Measurements from ENCODE around the gene NRP2. TPM values are rescaled to one million over a fixed set of nuclear protein-coding genes. Genes with fewer than 3 reads are reported as not detected.

Gene NRP2
- total RNA-seq, 2 donors from 2014 or later, result 3.8 to 42.6 TPM

DNA sequence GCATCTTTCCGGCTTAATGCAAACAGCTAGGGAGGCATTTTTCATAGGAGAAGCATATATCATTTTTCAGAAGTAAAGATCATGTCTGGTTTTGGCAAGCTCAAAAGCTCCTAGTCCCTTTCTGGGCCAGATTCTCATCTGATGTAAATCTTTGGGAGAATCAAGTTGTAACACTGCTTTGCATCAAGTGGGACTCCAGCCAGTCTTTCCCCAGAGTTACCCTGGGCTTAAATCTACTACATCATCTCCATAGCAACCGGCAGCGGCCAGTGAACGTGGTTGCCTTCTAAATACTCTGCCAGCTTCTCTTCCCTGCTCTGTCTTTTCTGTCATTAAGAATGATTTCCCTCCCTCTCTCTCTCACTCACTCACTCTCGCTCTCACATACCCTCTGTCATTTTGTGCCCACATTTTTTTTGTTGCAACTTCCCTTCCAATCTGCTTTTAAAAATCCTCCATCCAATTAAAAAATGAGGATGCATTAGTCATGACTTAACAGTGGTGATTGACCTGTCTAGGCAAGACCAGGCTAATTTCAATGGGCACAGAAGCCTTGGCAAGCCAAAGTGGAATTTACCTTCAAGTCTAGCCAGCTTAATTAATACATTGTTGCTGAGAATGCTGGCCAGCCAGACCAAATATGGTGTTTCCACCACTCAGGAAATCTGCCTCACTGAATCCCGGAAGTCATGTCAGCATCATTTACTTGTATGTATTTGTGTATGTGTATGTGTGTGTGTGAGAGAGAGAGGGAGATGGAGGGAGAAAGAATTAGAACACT, 93.0 kb downstream of the NRP2 start:
- intact Hi-C loops (cut with DNase I, micrococcal nuclease), result no loop called here
- ATAC-seq (no peak), DNase-seq (no peak)

DNA sequence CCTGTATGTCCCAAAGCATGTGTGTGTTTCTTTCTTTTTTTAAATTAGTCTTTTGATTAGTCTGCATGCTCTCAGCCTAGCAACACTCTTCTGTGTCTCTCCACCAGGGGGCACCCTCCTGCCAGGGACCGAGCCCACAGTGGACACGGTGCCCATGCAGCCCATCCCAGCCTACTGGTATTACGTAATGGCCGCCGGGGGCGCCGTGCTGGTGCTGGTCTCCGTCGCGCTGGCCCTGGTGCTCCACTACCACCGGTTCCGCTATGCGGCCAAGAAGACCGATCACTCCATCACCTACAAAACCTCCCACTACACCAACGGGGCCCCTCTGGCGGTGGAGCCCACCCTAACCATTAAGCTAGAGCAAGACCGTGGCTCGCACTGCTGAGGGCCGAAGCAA, 93.8 kb downstream of the NRP2 start:
- peak in 1 of 2 donors; percentile 64 for DNase-seq
- intact Hi-C loops (cut with DNase I, micrococcal nuclease), result no loop called here

DNA sequence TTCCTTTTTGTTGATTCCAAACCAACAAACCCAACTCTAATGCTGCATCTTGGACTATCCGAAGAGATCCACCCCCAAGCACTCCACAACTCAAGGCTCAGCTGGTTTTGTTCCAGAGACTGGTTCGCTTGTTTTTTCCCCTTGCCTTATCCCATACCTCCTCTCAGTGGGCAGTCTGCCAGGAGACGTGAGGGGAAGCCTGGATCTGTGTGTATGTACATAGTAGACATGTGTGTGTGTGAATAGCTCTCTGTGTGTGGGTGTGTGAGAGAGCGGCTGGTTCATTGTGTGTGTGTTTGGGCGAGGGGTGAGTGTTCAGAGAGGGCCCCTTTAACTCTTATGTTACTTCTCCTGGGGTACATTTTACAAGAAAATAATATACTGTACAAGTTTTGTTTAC, 94.4 kb downstream of the NRP2 start:
- DNase-seq, result no peak
- intact Hi-C loops (cut with DNase I, micrococcal nuclease), result no loop called here
- no peak for ATAC-seq

More for the DNA sequence above, 93.8 kb downstream of the NRP2 start:
- ATAC-seq, result peak; percentile 63

DNA sequence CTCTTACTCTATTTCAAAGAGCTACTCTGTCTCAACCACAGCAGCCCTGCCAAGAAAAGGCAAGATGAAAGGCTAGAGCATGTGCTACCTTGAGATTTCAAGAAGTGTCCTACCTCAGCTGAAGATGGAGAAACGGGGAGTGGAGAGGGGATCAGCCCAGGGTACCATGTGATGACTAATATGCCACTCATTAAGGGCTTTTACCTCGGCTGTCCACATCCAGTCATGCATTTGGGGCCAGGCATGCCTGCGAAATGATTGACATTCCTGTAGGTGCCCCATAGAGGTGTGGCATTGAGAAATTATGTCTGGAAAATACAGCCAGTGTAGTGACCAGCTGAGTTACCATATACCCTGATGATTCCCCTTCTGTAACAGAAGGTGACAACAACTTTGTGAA, 96.1 kb downstream of the NRP2 start:
- no peak for ATAC-seq
- no peak for DNase-seq
- intact Hi-C loops (cut with DNase I, micrococcal nuclease), result no loop called here

DNA sequence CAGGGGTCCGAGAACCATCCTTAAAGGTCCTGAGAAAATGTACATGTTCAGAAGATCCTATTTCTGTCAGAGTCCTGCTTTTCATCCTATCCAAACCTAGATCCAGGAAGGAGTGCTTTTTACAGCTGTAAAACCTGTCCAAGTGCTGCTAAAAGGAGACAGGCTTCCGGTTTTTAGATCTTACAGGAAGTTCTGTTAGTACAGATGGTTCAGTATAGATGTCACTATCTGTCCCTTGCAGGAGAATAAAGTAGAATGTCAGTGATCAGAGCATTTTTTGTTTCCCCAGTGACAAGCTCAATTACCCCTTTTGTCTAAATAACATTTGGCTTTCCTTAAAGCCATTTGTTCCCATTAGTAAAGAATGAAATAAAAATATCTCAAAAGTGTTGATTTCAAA, 98.3 kb downstream of the NRP2 start:
- ATAC-seq (no peak), DNase-seq (no peak)
- intact Hi-C loops (cut with DNase I, micrococcal nuclease), result no loop called here

DNA sequence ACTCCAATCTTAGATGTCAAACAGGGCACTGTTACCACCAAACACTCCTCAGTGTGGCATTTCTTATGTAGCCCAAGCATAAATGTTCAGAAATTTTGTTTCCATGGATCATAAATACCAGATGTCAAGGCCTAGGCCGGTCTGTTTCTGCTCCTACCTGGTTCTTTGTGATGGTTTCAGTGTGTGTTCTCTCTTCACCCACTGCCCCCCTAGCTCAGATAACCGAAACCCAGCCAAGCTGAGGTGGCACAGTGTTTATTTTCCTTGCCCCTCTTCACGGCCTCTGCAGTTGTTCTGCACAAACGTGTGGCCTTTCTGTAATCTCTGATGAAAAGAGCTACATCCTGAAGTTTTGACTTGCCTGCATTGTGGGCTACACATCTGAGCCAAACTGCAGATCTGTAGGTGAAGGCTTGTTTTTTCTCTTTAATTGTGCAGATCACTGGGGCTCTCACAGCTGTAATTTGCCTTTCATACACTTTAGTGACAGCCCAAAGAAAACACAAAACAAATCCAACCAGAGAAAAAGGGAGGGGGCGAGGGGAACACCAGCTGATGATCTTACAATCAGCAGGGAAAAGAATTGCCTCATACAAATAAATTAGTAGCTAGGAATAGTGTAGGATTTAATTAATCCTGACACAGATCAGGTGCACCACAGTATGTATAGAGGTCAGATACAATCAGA, 99.1 kb downstream of the NRP2 start:
- intact Hi-C loops (cut with DNase I, micrococcal nuclease), result no loop called here
- no peak for DNase-seq
- no peak for ATAC-seq

DNA sequence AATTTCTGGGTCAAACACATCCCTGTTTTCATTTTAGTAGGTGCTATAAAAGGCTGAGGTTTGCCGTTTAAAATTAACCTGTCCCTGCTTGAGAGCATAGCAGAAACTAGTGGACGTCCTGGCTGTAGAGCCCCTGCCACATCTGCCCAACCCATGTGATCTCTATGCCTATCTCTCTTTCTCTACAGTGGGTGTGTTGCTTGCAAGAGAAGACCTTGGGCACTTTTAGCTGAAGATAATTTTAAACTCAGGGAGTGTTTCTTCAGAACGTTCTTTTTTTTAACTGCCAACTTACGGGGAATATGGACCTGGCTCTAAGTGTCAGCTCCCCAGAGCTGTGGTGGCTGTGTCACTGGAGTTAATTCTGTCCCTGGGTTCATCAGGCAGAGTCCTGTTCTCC, 100.6 kb downstream of the NRP2 start:
- DNase-seq (no peak), ATAC-seq (no peak)
- intact Hi-C loops (cut with DNase I, micrococcal nuclease), result no loop called here

DNA sequence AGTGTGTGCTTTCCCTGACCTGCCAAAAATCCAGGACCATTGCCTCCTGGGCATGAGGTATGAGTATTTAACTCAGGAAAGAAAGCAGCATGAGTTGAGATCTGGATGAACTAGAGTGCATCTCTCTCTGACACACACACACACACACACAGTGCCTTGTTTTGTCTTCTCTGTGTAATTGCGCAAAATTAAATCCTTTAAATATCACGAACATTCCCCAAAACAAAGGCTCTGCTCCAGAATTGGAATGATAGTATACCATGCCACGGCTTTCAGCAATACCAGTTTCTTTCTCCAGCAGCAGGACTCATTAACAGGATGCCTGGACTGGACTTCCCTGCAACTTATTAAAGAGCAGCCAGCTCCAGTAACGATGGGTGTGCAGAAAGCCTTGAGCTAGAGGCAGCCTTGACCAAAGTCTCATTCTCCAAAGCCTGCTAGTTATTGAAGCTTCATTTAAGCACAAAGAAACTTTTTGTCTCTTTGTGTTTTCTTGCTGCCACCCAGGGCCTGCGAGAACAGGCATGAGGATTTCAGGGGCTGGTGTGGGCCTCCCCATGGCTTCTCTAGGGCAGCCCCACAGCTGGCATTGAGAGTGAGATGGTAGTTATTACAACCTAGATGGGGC, 101.7 kb downstream of the NRP2 start:
- DNase-seq (no peak), ATAC-seq (no peak)
- intact Hi-C loops (cut with DNase I, micrococcal nuclease), result no loop called here

DNA sequence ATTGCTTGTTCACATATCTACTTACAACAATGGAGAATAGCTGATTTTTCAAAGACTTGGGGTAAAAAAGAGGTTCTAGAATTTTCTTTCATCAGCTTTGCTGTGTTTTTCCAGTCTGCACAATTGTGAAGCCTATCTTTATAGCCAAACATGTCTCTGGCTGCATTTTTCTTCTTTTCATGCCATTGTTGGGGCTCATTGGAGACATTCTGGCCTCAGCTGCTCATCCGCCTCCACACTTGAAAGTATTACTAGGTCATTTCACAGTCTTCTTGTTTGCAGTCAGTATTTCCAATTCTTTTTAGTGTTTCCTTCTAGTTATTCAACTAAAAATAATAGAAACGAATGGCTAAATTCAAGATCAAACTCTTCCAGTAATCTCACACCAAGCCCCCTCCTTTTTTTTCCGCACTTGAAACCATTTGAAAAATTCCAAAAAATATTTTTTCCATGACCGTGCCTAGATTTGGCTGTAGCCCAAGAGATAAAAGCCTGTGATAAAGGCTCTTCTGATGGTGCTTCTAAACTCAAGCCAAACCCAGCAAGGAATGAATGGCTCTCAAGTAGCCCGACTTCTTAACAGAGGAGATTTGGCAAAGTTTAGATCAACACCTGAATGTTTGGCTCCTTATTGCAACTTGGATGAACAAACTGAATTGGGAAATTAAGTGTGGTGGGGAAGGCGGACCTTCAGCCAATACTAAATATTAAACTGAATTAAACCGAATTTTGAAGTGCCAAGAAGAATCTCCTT, 103.4 kb downstream of the NRP2 start:
- intact Hi-C loops (cut with DNase I, micrococcal nuclease), result no loop called here
- DNase-seq, result no peak
- ATAC-seq, result no peak

DNA sequence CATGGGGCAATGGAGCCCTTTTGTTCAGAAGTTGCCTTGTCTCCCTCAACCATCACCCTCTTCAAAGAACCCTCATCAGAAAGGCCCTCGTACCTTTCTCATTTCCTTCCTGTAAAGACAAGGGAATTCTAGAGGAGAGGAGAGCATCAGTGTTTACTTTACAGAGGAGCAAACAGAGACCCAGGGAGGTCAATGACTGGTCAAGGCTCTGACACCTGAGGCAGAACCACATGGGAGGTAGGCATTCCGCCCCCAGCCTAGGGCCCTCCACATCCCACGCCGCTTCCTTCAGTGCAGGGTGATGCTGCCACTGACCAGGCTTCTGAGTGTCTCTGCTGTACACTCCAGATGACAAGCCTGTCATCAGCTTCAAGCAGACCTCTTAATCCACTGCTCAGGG, 104.7 kb downstream of the NRP2 start:
- ATAC-seq, result no peak
- intact Hi-C loops (cut with DNase I, micrococcal nuclease), result no loop called here
- no peak for DNase-seq

DNA sequence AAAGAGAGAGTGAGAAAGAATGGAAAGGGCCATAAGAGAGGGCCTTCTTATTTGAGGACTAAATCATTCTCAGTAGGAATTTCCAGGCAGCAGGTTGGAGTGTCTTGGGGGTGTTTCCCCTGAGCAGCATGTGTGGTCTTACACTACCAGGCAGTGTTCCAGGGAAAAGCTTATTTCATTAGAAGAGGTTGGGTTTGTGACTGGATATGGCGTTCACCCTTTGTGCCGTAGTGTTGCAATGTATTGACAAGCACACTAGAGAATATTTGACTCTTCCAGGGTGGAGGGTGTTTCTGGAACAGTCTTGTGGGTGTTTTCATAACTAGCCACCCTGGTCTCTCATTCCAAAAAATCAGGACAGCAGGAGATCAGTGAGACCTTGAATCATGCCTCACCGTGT, 105.5 kb downstream of the NRP2 start:
- intact Hi-C loops (cut with DNase I, micrococcal nuclease), result no loop called here
- DNase-seq, result no peak
- no peak for ATAC-seq

DNA sequence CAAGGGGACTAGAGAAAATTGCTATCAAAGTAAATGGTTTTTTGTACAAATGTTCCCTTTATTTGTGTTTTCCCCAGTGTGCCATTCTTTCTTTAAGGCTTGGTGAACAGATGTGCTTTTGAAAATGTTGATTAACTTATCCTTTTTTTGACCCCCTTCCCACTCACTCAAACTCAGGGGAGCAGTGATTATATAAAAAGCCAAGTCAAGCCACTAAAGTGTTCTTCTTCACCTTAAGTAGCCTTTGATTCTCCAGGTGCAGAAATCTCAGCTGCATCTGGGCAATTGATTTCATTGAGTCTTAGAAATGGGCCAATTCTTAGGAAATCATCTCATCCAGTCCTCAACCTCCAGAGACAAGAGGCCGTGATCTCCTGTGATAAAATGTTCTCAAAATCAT, 107.6 kb downstream of the NRP2 start:
- intact Hi-C loops (cut with DNase I, micrococcal nuclease), result no loop called here
- ATAC-seq (no peak), DNase-seq (no peak)

DNA sequence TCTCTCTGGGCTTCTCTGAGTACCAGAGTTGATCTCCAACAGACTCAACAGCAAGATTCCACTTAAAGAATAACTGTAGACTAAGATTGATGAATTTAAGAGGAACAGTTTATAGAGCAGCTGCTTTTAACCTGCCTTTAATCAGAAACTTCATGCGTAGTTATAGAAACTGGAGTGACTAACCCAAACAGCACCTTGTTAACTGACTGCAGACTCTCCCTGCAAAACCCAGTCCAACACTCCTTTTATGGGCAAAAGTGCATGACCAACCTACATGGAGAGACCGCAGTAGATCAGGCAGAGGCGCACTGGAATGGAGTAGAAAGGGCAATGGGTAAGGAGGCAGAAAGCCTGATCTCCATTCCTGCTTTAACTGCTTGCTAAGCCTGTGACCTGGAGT, 110.6 kb downstream of the NRP2 start:
- peak; percentile 17 for ATAC-seq
- DNase-seq, result peak in 1 of 2 donors; percentile 45

DNA sequence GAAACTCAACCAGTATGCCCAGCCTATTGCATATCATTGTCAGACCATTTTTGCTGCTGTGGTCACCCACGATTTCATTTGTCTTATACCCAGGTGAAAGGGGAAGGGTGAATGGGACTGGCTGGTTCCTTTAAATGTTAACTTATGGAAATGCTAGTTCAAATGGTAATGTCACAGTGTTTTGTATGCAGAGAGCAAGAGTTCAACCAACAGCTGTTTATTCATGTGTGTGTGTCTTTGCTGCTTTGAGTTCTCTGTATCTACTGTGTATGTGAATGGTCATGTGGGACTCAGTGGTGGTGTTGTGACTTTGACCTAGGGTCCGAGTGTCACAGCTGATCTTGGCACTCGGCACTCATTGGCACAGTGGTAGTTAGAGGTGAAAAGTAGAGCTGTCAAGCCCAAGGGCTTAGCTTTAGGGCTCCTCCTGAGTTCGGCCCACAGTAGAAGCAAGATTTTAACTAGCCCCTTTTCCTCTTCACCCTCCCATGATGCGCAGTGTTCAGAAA, 114.6 kb downstream of the NRP2 start:
- no peak for ATAC-seq
- intact Hi-C loops (cut with DNase I, micrococcal nuclease), result no loop called here
- DNase-seq, result no peak

More for the DNA sequence above, 110.6 kb downstream of the NRP2 start:
- intact Hi-C loops (cut with DNase I, micrococcal nuclease), result no loop called here

DNA sequence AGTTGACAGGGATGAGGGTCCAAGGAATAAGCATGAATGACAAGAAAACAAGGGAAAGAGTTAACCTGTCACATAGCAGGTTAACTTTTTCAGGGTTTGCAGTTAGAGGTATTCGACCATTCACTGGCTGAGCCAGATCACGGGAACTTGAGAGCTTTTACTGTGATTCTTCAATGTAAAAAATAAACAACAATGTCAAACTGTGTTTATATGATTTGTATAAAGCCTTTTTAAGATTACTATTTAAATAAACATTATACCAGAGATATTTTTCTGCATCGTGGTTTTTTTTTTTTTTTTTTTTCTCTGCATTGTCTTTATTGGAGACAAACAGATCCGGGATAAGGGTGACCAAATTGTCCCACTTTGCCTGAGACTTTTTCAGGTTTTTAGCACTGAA, 115.6 kb downstream of the NRP2 start:
- no peak for ATAC-seq
- DNase-seq, result no peak
- intact Hi-C loops (cut with DNase I, micrococcal nuclease), result no loop called here

DNA sequence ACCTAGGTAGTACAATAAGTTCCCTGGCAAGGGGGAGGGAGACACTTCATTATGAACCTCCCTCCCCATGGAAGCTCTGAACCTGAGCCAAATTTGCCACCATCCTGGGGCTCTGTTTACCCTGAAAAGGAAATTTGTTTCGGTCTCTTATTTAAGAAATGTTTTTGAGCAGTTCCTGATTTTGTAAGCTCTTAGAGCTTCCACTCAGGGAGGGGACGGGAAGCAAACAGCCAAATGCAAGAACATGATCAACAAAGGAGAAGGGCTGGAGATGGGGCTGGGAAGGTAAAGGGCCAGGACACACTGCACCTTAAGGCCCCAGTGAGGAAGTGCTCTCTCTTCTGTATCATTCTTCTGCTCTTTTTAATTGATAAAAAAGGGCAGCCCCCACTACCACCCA, 117.9 kb downstream of the NRP2 start:
- DNase-seq (no peak), ATAC-seq (no peak)
- intact Hi-C loops (cut with DNase I, micrococcal nuclease), result no loop called here

DNA sequence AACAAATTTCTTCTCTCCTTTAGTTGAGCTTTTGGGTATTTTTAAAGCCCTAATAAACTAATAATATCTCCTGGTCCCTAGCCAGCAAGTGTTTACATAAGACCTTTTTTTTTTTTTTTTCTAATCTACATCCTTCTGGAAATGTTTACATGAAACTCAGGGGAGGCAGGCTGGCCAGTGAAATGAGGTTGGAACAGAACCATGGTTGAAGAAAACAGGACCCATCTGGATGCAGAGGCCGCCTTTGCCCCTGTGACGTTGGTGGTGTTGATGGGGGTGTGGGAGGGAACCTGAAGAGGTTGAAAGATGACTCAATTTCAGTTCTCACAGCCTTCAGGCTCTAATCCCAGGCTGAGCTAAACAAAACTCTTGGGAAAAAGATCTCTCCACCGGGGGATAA, 118.5 kb downstream of the NRP2 start:
- DNase-seq (peak; percentile 29 to 77), ATAC-seq (peak; percentile 27)
- intact Hi-C loops (cut with DNase I, micrococcal nuclease), result no loop called here

DNA sequence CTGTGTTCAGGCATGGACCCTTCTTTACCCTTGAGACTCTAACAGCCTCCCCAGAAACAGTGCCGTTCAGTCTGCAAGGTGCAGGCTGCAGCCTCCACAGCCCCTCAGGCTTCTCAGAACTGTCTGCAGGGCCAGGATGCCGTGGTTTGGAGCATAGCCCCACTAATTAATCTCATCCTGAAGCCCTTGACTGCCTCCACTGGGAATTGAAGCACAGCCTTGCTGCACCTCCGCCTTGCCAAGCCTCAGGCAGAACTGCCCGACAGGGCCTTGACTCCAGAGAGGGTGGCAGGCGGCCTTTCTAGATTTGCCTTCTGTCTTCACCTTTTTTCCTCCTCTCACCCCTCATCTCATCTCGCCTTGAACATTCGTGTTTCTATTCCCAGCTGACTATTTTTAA, 119.8 kb downstream of the NRP2 start:
- no peak for DNase-seq
- no peak for ATAC-seq
- intact Hi-C loops (cut with DNase I, micrococcal nuclease), result no loop called here

DNA sequence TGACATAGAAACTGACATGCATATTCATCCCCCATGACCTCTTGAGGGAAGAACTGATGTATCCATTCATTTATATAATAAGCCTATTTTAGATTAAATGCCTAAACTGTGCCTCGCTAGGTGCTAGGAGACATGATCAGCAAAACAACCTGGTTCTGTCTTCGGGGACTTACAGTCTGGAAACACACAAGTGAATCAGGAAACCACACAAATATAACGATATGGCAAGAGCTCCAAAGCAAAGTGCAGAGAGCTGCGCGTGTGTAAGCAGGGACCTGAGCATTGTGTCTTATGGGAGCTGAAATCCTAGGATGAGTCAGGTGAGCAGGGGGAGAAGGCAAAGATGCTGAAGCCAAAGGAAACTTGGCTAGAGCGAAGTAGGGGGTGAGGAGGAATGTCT, 120.6 kb downstream of the NRP2 start:
- ATAC-seq, result no peak
- intact Hi-C loops (cut with DNase I, micrococcal nuclease), result no loop called here

More for the DNA sequence above, 120.6 kb downstream of the NRP2 start:
- no peak for DNase-seq
